H9 (cell line): ENCODE results near the gene KIF6. TPM values are rescaled to one million over a fixed set of nuclear protein-coding genes. Genes with fewer than 3 reads are reported as not detected.

Experiments
- DNase-seq: peaks from one replicate; pipeline ENCODE4 v3.0.0-alpha.2; 2017
- H2AFZ ChIP-seq: one replicate; pipeline ENCODE4 v1.6.1; 2013; ENCODE audit warnings: mild to moderate bottlenecking, low read length, control low read depth, moderate library complexity
- H2AK5ac ChIP-seq: 2 replicates; pipeline ENCODE4 v1.6.1; 2013; ENCODE audit warnings: low read length, control low read depth, mixed read lengths; ENCODE audit not compliant: insufficient read length
- H2BK120ac ChIP-seq: one replicate; pipeline ENCODE4 v1.6.1; 2013; ENCODE audit warnings: low read depth, mild to moderate bottlenecking, low read length, control low read depth, inconsistent platforms; ENCODE audit not compliant: poor library complexity, severe bottlenecking
- H2BK12ac ChIP-seq: 2 replicates; pipeline ENCODE4 v1.6.1; 2013; ENCODE audit warnings: low read length, control low read depth, mixed read lengths, low read depth; ENCODE audit not compliant: insufficient read length
- H2BK15ac ChIP-seq: 2 replicates; pipeline ENCODE4 v1.6.1; 2013; ENCODE audit warnings: low read depth, low read length, control low read depth
- H2BK20ac ChIP-seq: one replicate; pipeline ENCODE4 v1.6.1; 2013; ENCODE audit warnings: low read depth, mild to moderate bottlenecking, low read length, control low read depth, inconsistent platforms; ENCODE audit not compliant: poor library complexity, severe bottlenecking
- H2BK5ac ChIP-seq: 2 replicates; pipeline ENCODE4 v1.6.1; 2013; ENCODE audit warnings: low read length, control low read depth, mixed read lengths; ENCODE audit not compliant: insufficient read length
- H3K14ac ChIP-seq: 2 replicates; pipeline ENCODE4 v1.6.1; 2013; ENCODE audit warnings: low read length, control low read depth; ENCODE audit not compliant: insufficient read depth
- H3K18ac ChIP-seq: 2 replicates; pipeline ENCODE4 v1.6.1; 2013; ENCODE audit warnings: low read depth, mild to moderate bottlenecking, mixed read lengths, low read length, control low read depth; ENCODE audit not compliant: insufficient read length
- H3K23ac ChIP-seq: 2 replicates; pipeline ENCODE4 v1.6.1; 2013; ENCODE audit warnings: low read length, control low read depth, mixed read lengths, low read depth; ENCODE audit not compliant: insufficient read length
- H3K23me2 ChIP-seq: 2 replicates; pipeline ENCODE4 v1.6.1; 2013; ENCODE audit warnings: low read depth, mild to moderate bottlenecking, mixed read lengths, low read length, control low read depth; ENCODE audit not compliant: insufficient read length, poor library complexity, severe bottlenecking
- H3K27ac ChIP-seq: 2 replicates; pipeline ENCODE4 v1.5.1; 2013; ENCODE audit warnings: low read length, control low read depth, mixed read lengths, low read depth; ENCODE audit not compliant: insufficient read length
- H3K27me3 ChIP-seq: 2 replicates; pipeline ENCODE4 v1.6.1; 2013; ENCODE audit warnings: low read length, control low read depth, inconsistent platforms; ENCODE audit not compliant: insufficient read depth
- H3K4ac ChIP-seq: 2 replicates; pipeline ENCODE4 v1.6.1; 2013; ENCODE audit warnings: low read depth, mild to moderate bottlenecking, control low read depth, inconsistent platforms, low read length, moderate library complexity
- H3K4me1 ChIP-seq: 2 replicates; pipeline ENCODE4 v1.6.1; 2013; ENCODE audit warnings: low read length, control low read depth, inconsistent platforms; ENCODE audit not compliant: insufficient read depth
- H3K4me2 ChIP-seq: 2 replicates; pipeline ENCODE4 v1.6.1; 2013; ENCODE audit warnings: low read length, control low read depth, mixed read lengths; ENCODE audit not compliant: insufficient read length, insufficient read depth
- H3K56ac ChIP-seq: 2 replicates; pipeline ENCODE4 v1.6.1; 2013; ENCODE audit warnings: low read depth, mild to moderate bottlenecking, mixed read lengths, low read length, control low read depth; ENCODE audit not compliant: insufficient read length
- H3K79me1 ChIP-seq: 2 replicates; pipeline ENCODE4 v1.6.1; 2013; ENCODE audit warnings: low read depth, mild to moderate bottlenecking, moderate library complexity, low read length, control low read depth, inconsistent platforms; ENCODE audit not compliant: insufficient read depth, poor library complexity, severe bottlenecking
- H3K79me2 ChIP-seq: 2 replicates; pipeline ENCODE4 v1.6.1; 2013; ENCODE audit warnings: low read length, control low read depth, inconsistent platforms; ENCODE audit not compliant: insufficient read depth
- H3K9ac ChIP-seq: 2 replicates; pipeline ENCODE4 v1.6.1; 2013; ENCODE audit warnings: low read length, control low read depth, mixed read lengths; ENCODE audit not compliant: insufficient read length; ENCODE audit errors: extremely low read depth
- H3K9me3 ChIP-seq: one replicate; pipeline ENCODE4 v1.6.1; 2013; ENCODE audit warnings: low read depth, low read length, inconsistent platforms; ENCODE audit not compliant: control insufficient read depth
- H3T11ph ChIP-seq: one replicate; pipeline ENCODE4 v1.6.1; 2013; ENCODE audit warnings: mild to moderate bottlenecking, low read length, control low read depth, inconsistent platforms
- H4K20me1 ChIP-seq: one replicate; pipeline ENCODE4 v1.6.1; 2013; ENCODE audit not compliant: control insufficient read depth, insufficient read length, insufficient read depth
- H4K5ac ChIP-seq: 2 replicates; pipeline ENCODE4 v1.6.1; 2013; ENCODE audit warnings: low read depth, mild to moderate bottlenecking, mixed read lengths, low read length, control low read depth; ENCODE audit not compliant: insufficient read length
- H4K8ac ChIP-seq: replicated peaks from 2 replicates; pipeline ENCODE4 v1.6.1; 2013; ENCODE audit warnings: low read length, control low read depth, mixed read lengths, low read depth; ENCODE audit not compliant: insufficient read length
- H4K91ac ChIP-seq: 2 replicates; pipeline ENCODE4 v1.6.1; 2013; ENCODE audit warnings: low read depth, mild to moderate bottlenecking, moderate library complexity, mixed read lengths, low read length, control low read depth; ENCODE audit not compliant: insufficient read length
- H3K27ac Mint-ChIP-seq, 3 experiments: 2 replicates in 2 of 3; 3 replicates in 1 of 3; pipeline ENCODE4 v1.8.0; 2020 to 2021; ENCODE audit warnings: mixed read lengths in 3 of 3, mild to moderate bottlenecking in 1 of 3, moderate library complexity in 1 of 3
- H3K27me3 Mint-ChIP-seq: 2 replicates; pipeline ENCODE4 v1.8.0; 2021; ENCODE audit warnings: low read depth, mild to moderate bottlenecking, moderate library complexity, mixed read lengths
- H3K36me3 Mint-ChIP-seq, 3 experiments: 2 replicates in 2 of 3; 3 replicates in 1 of 3; pipeline ENCODE4 v1.8.0; 2020 to 2021; ENCODE audit warnings: low read depth in 3 of 3, mixed read lengths in 3 of 3; ENCODE audit not compliant: insufficient read depth in 1 of 3
- H3K4me1 Mint-ChIP-seq, 2 experiments: 2 replicates each; pipeline ENCODE4 v1.8.0; 2020; ENCODE audit warnings: mixed read lengths in 2 of 2
- H3K4me3 Mint-ChIP-seq, 2 experiments: 2 replicates in 1 of 2; 3 replicates in 1 of 2; pipeline ENCODE4 v1.8.0; 2020 to 2021; ENCODE audit warnings: mild to moderate bottlenecking in 2 of 2, mixed read lengths in 2 of 2, moderate library complexity in 1 of 2
- H3K9me3 Mint-ChIP-seq, 2 experiments: 2 replicates in 1 of 2; 3 replicates in 1 of 2; pipeline ENCODE4 v1.8.0; 2020; ENCODE audit warnings: mild to moderate bottlenecking in 2 of 2, mixed read lengths in 2 of 2, moderate library complexity in 1 of 2
- CTCF ChIP-seq: fragments of 200-600 bp; sonication (generic); conservative IDR thresholded peaks from 3 replicates; pipeline ENCODE4 v1.8.0; 2021; ENCODE audit warnings: antibody characterized with exemption, mild to moderate bottlenecking
- WGBS: extraction: QIAGEN DNeasy Blood & Tissue Kit; methylation state at CpG from one replicate; pipeline ENCODE4 v1.1.7; 2013; ENCODE audit warnings: missing lambda C conversion rate, low lambda C conversion rate, mixed read lengths; ENCODE audit not compliant: insufficient read length; ENCODE audit errors: extremely low coverage; 5-methylcytosine and 5-hydroxymethylcytosine counted together
- long read RNA-seq: library from polyadenylated mRNA; unstranded; transcript quantifications from one replicate; pipeline ENCODE4 v2.0.0, GENCODE V29; 2020
- total RNA-seq: library from RNA; stranded (reverse); gene quantifications from 2 replicates; pipeline ENCODE4 v1.2.1, GENCODE V29; 2021

KIF6 gene
- 0.63 and 0.88 TPM in 2 replicates for total RNA-seq
- long read RNA-seq, partial matches to known transcripts = 1 of 2 reads
- long read RNA-seq, other reads (novel, unspliced or antisense) = 1 of 2 reads

GRCh38 chr6:39724787-39725631 is at the start of gene KIF6:
Gene KIF6, minus strand, starts transcription at chr6:39725408. Its CDS starts 98 bp downstream, at chr6:39725310.
- WGBS = no CpG with 5 or more reads among the region's 58 CpGs
- no peak within 1 kb of the TSS for H3K27ac ChIP-seq
- TF ChIP-seq CTCF = no peak
- H3K27me3 ChIP-seq = no peaks in the 10 kb centered on the region
- H3K79me2 ChIP-seq = no peaks in the 10 kb centered on the region
- no peak within 1 kb of the TSS for H2BK12ac ChIP-seq
- peaks cover 6% of the 10 kb centered on the region for H3K23me2 ChIP-seq
- H2BK20ac ChIP-seq = no peak within 1 kb of the TSS
- H3K9me3 ChIP-seq = no peaks in the 10 kb centered on the region
- no peak within 1 kb of the TSS for H3K14ac ChIP-seq
- H4K8ac ChIP-seq = no peak within 1 kb of the TSS
- no peaks in the 10 kb centered on the region for H3K79me1 ChIP-seq
- Mint-ChIP-seq H3K9me3 (no peaks in the 10 kb centered on the region), H3K27me3 (peaks cover 3% of the 10 kb centered on the region; the same call in 1 of the 2 replicates), H3K27ac (peak within 1 kb of the TSS in 2 of 3 experiments; percentile 59 to 83; a peak in 2 of 7 replicates), H3K4me3 (peak within 1 kb of the TSS; percentile 96 to 97), H3K36me3 (no peaks in the 10 kb centered on the region), H3K4me1 (peaks cover 2% of the 10 kb centered on the region in 2 experiments; a peak in 1 of 4 replicates)
- H2BK15ac ChIP-seq = no peak within 1 kb of the TSS
- H2AFZ ChIP-seq = no peak within 1 kb of the TSS
- no peak within 1 kb of the TSS for H3K23ac ChIP-seq
- H3K56ac ChIP-seq = no peak within 1 kb of the TSS
- peak; percentile 96 for DNase-seq
- H2AK5ac ChIP-seq = no peak within 1 kb of the TSS
- no peak within 1 kb of the TSS for H2BK120ac ChIP-seq
- no peak within 1 kb of the TSS for H4K91ac ChIP-seq
- no peak within 1 kb of the TSS for H2BK5ac ChIP-seq
- no peak within 1 kb of the TSS for H3K4ac ChIP-seq
- no peaks in the 10 kb centered on the region for H4K20me1 ChIP-seq
- H4K5ac ChIP-seq = no peak within 1 kb of the TSS
- no peak within 1 kb of the TSS for H3T11ph ChIP-seq
- H3K18ac ChIP-seq = peak within 1 kb of the TSS; percentile 53
- H3K4me2 ChIP-seq = peak within 1 kb of the TSS; percentile 65
- no peak within 1 kb of the TSS for H3K9ac ChIP-seq
- H3K4me1 ChIP-seq = no peaks in the 10 kb centered on the region
